ENCODE results near the gene MLPH.

MLPH gene

GRCh38 chr2:237568121-237568660 lies 81.1 kb downstream of the MLPH start:
- DNase-seq (ENCODE audit: low read depth) = no peak

DNA sequence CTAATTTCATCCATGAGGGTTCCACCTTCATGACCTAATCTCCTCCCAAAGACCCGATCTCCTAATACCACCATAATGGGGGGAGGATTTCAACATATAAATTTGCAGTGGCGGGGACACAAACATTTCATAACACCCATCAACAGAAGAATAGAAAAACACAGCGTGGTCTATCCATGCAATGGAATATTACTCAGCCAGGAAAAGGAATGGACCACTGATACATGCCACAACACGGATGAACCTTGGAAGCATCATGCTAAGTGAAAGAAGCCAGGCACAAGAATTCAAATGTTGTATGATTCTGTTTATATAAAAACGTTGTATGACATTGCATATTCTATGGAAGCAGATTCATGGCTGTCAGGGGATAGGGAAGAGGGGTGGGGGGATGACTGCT lies 82.0 kb downstream of the MLPH start:
- DNase-seq (ENCODE audit: low read depth) = no peak

DNA sequence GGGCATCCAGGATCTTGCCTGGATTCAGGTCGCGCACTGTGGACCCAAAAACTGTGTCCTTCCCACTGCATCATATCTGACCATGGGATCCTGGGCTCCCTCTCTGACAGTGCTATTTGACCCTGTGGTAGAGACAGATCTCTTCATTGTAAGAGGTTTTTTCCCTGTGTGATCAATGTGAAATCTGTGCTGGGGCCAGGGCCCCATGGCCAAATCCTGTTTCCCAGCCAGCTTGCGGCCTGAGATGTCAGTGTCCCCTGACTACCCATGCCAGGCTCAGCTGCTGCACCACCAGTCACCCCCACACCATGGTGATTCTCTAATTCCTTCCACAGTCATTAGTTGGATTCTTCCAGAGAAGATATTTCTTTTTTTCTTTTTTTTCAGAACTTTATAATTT lies 82.8 kb downstream of the MLPH start:
- no peak for DNase-seq (ENCODE audit: low read depth)

- DNase-seq (ENCODE audit: low read depth) = no peak
Observed at GRCh38 chr2:237570776-237571335, 83.8 kb downstream of the MLPH start.

- no peak for DNase-seq (ENCODE audit: low read depth)
Observed at GRCh38 chr2:237571551-237571950, 84.5 kb downstream of the MLPH start.

- DNase-seq (ENCODE audit: low read depth) = peak; percentile 84
Observed at GRCh38 chr2:237572021-237572741, 85.1 kb downstream of the MLPH start.

DNA sequence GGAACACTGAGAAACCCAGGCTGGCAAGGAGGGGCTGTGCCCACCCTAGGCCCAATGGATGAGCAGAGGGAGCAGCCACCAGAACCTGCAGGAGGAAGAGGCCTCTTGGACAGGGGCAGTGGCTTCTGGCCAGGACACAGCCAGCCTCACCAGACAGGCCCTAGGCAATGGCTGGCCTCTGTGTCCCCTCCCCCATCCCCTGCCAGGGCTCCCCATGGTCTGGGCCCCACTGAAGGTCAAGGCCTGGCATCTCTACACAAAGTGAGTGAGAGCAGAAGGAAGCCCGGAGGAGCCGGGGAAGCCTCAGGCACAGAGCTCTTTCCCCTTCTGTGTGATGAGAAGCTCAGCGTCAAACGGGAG lies 85.7 kb downstream of the MLPH start:
- DNase-seq (ENCODE audit: low read depth) = no peak

- no peak for DNase-seq (ENCODE audit: low read depth)
Observed at GRCh38 chr2:237573721-237574415, 86.8 kb downstream of the MLPH start.

DNA sequence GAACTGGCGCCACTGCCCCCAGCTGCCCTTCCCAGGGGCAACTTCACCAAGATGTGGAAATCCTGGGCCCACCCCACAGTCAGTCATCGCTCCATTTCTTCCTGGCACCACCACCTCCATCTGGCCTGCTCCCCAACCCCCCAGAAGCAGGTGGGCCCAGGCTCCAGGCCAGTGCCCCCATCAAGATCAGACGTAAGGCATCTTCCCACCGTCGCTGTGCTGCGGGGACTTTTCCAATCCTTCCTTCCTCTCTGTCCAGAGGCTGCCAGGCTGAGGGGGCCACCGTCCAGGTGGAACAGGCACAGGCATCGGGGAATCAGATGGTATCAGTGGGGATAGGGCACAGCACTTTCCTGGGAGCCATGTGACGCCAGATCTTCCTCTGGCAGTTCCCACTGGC lies 87.4 kb downstream of the MLPH start:
- DNase-seq (ENCODE audit: low read depth) = no peak

DNA sequence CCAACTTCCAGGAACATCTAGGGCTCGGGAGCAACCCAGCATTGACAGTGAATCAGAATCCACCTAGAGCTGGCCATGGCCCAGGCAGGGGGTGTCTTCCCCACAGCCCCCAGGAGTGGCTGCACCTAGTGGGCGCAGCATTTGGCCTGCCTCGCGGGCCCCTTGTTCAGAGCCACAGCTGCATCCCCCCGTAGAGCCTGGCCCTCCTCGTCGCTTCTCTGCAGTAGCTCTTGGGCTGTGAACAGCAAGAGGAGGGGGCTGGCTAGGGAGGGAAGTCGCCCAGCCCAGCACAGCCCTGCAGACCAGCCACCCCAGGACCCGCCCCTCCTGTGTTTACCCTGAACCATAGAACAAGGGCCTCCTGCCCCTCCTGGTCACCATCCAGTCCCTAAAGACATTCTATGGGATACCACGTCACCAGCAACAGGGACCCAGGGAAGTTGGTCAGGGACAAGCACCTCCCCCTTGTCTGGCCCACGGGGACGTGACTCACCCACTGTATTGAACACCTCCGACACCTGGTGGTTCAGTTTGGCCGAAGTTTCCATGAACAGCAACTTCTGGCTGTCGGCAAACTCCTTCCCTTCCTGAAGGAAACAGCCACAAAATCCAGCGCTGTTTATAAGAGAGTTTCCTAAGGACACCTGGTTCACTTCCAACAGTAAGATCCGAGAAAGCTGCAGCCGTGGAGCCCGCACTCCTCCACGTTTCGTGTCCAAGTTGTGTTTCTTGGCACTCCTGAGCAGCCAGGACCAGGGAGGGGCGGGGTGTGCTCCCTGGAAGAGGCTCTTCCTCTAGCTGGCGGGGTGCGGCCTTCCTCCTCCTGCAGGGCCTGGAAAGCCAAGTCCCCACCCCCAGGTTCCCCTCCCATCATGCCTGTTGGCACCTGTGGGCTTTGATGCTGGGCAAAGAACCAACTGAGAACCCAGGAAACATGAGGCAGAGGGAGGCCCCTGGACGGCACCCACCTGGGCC lies 88.1 kb downstream of the MLPH start:
- DNase-seq (ENCODE audit: low read depth) = no peak

- no peak for DNase-seq (ENCODE audit: low read depth)
Observed at GRCh38 chr2:237575869-237576862, 89.1 kb downstream of the MLPH start.

- no peak for DNase-seq (ENCODE audit: low read depth)
Observed at GRCh38 chr2:237576974-237577373, 89.9 kb downstream of the MLPH start.

GRCh38 chr2:237577458-237577857 lies 90.4 kb downstream of the MLPH start:
- DNase-seq (ENCODE audit: low read depth) = no peak

DNA sequence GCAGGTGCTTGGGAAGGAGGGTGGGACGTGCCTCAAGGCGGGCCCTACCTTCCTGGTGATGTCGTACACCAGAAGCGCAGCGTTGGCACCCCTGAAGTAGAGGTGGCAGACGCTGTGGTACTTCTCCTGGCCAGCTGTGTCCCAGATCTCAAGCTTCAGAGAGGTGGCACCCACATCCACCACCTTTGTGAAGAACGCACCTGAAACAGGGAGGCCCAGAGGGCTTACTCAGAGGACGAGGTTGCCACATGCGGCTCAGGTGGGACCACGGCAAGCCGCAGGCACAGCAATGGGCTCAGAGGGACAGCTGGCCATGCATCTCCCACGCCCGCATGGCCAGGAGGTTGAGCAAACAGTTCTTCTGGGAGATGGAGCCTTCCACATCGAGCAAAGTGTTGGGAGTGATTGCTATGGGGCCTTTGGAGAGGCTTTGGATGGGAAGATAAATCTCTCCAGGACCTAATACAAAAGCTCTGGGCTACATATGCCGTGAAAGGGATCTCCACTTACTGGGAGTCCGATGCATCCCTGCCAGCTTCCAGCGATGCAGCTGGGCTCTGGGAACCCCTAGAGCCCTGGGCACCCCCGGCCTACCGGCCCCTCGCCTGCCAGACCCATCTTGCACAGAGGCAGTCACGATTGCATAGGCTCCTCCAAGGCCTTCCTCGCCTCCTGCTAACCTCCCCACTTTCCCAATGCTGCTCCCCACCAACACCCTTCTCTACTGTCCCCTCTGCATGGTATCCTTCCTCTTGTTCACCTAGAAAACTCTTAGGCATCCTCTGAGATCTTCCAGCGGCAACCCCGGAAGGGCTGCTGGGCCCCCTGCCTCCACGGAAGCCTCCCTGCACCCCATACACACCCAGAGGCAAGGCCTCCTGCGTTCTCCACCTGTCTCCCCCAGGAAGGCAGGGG lies 91.2 kb downstream of the MLPH start:
- no peak for DNase-seq (ENCODE audit: low read depth)

DNA sequence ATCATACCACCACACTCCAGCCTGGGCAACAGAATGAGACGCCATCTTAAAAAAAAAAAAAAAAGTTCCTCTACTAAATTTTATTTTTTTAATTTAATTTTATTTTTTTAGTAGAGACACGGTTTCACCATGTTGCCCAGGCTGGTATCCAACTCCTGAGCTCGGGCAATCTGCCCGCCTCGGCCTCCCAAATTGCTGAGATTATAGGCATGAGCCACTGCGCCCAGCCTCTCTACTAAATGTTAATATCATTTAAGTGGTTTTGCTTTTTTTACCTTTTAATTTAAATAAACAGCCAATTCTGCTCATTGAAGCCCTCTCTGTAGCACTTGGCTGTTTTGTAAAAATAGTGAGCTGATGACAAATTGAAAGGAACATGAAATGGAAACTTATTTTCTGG lies 94.3 kb downstream of the MLPH start:
- DNase-seq (ENCODE audit: low read depth) = no peak

- no peak for DNase-seq (ENCODE audit: low read depth)
Observed at GRCh38 chr2:237581751-237582746, 95.0 kb downstream of the MLPH start.

DNA sequence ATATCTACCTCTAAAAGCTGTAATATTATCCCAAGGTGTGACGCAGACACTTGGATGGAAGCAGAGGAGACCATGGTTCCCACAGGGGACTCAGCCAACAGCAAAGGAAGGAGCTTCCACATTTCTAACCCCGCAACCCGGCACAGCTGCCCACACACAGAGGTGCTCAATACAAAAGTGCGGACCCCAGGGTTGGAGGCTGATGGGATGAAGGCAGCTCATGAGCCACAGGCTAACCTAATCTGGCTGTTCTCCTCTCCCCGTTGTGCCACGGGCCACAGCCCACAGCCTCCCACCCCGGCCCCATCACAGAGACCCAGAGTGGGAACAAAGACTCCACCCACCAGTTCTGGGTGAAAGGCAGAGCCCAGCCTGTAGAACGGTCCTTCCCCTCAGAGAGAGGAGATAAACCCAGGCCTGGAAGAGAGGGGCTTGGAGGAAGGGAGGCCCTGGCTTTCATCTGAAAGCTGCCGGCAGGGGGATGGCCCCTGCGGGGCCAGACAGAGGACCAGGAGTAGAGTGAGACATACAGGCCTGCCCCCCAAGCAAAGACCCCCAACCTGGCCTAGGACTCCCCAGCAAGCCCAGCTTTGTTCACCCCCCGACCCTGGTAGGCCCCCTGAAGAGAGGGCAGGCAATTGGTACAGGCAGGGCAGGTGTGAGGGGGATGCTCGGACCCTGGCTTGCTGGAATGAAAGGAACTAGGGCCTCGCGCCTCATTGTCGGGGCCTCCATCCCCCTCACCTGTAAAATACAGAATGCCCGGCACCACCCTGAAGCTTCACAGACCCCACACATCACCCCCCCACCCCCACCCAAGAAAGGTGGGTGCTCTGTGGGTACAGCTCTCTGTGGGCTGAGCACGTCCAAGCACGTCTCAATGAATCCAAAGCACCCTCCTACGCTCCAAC lies 96.6 kb downstream of the MLPH start:
- DNase-seq (ENCODE audit: low read depth) = no peak

All from stimulated activated CD8-positive, alpha-beta memory T cell treated with anti-CD3 and anti-CD28 coated beads, Interleukin-15, amount 100 ng/mL, for 24 hours (primary cell).